ENCODE data around the gene ENTREP1.
"Not testable (repeated sequence)": the region's sequence is repeated elsewhere in the genome, so short reads cannot be mapped to it uniquely, and the experiment has no call there.

The ENTREP1 gene
- long read RNA-seq, donor 1: 0 reads
- long read RNA-seq, donor 2: 0 reads
- long read RNA-seq, donor 3: 0 reads
- long read RNA-seq, donor 4, partial matches to known transcripts: 0 of 1 reads
- long read RNA-seq, donor 4, other reads (novel, unspliced or antisense): 0 of 1 reads
- long read RNA-seq, donor 5: 0 reads
- long read RNA-seq, donor 6: 0 reads
- long read RNA-seq, donor 7: 0 reads
- long read RNA-seq, donor 8, partial matches to known transcripts: 0 of 1 reads
- long read RNA-seq, donor 8, other reads (novel, unspliced or antisense): 0 of 1 reads

DNA sequence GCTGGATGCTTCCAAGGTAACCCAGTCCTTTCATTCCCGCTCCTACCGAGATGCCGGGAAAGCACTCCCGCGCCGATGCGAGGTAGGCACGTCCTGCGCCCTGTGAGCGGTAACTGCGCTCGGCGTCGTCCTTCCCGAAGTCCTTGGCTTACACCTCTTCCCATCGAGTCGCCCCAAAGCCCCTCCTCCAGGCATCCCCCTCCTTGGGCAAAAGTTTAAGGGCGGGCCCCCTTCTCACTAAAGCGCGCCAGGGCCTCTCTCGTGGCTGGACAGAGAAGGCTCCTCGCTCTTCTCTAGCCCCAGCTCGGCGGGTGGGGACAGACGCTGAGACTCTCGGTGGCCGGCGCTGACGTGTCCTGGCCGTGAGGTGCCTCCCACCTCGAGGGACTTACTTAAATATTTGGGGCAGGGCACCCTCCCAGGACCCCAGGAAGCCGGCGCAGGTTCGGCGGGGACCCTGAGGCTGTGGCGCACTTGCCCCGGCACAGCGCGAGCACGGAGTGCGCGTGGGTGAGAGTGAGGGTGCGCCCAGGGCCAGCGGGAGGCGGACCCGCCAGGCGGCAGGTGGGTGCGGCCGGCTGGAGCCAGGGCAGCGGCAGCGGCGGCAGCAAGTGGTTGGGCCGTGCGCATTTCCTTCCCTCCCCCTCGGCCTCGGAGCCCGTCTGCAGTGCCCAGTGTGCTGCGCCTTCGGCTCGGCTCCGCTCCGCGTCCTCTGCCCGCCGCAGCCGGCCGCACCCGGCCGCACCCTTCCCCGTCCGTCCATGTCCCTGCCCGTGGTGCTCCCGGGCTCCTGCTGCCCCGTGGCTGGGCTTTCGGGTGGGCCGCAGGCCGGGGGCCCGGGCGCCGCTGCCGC, at the start of gene ENTREP1:
TSS of gene ENTREP1 (plus strand) at position 667 of the 853 bp plus-strand sequence. CDS start at position 762, 95 bp downstream.
- DNase-seq: peak; percentile 79

DNA sequence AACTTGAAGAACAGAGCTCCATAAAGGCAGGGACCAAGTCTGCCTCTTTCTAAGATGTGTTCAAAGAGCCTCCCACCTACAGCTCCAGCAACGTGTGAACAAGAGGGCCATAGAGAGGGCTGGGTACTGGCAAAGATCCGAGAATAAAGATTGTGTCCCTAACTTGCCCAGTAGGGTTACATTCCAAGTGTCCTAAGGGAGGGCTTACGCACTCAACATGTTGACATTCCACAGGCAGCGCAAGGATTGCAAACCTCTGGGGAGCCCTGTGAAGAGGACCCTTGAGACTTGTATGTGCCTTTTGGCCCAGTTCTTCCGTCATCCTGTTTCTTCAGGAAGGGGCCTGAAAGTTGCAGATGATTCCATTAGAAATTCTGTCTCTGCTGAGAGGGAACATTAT, 48.2 kb upstream of the ENTREP1 start:
- DNase-seq: no peak

- DNase-seq: no peak
Measured at GRCh38 chr9:69279084-69279731, 45.8 kb upstream of the ENTREP1 start.

DNA sequence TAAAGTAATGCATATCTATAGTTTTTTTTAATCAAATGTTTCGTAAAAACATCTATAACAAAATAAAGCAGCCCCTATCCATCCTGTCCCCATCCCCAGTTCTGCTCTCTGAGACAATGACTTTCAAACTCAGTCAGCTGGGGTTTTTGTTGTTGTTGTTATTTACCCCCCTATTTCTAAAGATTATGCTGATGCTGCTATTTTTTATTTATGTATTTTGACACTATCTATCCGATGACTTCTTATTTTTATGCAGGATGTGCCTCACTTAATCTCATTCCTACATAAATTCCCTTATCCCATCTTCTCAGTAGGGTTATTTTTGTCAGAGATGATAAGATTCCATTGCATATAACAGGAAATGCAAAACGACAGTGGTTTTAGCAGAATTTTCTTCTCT, 45.3 kb upstream of the ENTREP1 start:
- DNase-seq: no peak

DNA sequence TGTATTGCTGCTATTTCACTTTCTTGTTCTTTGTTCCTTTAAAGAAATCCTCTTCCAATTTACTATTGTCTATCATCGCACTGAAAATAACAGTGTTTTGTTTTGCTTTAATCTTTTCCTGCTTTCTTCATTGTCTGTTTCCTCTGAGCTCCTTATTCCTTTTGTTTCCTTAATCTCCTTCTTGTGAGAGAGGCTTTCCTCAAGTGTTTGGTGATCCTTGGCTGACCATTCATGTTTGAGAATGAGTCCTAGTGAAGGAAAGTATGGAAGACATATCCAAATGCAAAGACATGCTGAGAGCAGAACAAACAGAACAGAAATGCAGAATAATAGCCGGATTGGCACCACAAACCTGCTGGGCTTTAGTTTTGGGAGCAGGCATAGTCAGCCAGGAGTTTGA, 42.0 kb upstream of the ENTREP1 start:
- no peak for DNase-seq

DNA sequence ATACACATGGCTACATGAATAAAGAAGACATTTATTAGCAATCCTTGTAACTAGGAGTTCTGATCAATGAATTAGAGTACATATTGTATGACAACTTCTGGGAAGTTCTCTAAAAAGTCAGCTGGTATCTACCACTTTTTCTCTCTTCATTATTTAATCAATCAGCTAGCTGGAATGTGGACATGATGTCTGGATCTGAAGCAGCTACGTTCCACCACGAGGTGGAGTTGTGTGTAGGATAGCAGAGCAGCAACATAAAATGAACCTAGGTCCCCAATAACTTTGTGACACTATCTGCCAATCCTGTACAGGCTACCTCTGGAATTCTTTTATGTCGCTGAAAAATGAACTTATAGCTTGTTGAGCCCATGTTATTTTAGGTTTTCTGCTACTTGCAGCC, 32.9 kb upstream of the ENTREP1 start:
- DNase-seq: no peak

DNA sequence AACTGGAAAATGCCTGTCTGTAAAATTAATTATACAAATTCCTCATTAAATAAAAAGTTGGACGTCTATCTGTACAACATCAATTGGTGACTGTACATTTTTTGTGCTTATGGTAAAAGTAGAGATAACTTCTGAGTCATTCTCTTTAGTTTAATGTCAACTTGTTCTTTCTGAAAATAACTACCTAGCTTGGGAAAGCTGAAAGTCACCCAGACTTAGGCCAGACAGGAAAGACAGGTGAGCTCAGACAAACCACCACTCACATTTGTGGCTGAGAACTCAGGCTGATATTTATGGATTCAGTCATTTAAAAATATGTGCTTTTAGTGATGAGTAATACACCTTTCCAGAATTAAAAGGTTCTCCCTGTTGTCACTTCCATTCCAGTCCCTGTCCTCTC, 31.9 kb upstream of the ENTREP1 start:
- no peak for DNase-seq

- DNase-seq: no peak
Measured at GRCh38 chr9:69295872-69296552, 29.0 kb upstream of the ENTREP1 start.

DNA sequence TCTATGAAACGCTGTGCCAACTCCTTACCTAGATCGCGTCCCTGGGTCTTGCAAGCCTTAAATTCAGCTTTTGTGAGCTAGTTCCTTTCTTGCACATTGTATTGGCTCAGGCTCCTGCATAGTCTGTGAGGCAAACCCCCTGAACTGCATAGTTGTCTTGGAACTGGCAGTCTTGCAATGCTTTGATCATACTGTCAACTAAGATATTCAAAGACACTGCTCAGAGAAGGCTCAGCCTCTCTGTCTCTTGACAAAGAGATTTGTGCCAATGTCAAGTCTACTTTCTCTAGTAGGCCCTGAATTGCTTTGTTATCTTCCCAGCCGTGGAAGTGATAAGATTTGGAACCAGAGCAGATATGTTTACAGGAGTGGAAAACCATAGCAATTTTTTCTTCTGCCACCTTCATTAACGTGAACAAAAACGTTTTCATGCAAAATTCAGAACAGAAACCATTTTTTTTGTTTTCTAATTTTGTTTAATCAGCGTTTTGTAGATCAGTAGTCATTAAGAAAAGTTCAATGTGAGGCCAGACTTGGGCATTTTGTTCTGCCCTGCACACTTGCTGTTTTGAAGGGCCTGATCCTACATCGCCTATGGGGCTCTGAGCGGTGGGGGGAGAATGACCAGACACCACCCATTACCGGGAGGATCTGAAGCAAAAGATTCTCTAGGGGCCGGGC, 27.6 kb upstream of the ENTREP1 start:
- DNase-seq: no peak

DNA sequence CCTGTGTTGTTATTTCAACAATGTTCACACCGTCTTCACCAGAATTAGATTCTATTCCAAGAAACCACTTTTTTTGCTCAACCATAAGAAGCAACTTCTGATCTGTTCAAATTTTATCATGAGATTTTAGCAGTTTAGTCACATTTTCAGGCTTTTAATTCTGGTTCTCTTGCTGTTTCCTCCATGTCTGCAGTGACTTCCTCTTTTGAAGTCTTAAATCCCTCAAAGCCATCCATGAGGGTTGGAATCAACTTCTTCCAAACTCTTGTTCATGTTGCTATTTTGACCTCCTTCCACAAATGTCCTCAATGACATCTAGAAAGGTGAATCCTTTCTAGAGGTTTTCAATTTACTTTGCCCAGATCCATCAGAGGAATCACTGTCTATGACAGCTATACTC, 25.7 kb upstream of the ENTREP1 start:
- no peak for DNase-seq

GRCh38 chr9:69299826-69300225, 25.2 kb upstream of the ENTREP1 start:
- DNase-seq: no peak

DNA sequence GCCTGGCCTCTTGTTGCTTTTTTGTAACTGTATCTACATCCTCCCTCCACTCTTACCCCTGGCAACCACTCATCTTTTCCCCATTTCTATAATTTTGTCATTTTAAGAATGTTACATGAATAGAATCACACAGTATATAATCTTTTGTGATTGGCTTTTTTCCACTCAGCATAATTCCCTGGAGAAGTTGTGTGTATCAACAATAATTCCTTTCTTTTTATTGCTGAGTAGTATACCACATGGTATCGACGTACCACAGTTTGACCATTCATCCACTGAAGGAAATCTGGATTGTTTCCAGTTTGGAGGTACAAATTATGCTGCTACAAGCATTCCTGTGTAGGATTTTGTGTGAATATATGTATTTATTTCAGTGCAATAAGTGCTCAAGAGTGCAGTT, 21.7 kb upstream of the ENTREP1 start:
- no peak for DNase-seq

DNA sequence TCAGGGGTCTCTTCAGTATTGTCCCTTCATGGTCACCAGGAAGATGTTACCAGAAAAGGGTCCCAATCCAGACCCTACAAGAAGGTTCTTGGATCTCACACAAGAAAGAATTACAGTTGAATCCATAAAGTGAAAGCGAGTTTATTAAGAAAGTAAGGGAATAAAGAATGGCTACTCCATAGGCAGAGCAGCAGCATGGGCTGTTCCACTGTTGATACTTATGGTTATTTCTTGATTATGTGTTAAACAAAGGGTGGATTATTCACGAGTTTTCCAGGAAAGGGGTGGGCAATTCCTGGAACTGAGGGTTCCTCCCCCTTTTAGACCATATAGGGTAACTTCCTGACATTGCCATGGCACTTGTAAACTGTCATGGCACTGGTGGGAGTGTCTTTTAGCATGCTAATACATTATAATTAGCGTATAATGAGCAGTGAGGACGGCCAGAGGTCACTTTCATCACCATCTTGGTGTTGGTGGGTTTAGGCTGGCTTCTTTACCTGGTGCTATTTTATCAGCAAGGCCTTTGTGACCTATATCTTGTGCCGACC, 18.0 kb upstream of the ENTREP1 start:
- not testable (repeated sequence) for DNase-seq

DNA sequence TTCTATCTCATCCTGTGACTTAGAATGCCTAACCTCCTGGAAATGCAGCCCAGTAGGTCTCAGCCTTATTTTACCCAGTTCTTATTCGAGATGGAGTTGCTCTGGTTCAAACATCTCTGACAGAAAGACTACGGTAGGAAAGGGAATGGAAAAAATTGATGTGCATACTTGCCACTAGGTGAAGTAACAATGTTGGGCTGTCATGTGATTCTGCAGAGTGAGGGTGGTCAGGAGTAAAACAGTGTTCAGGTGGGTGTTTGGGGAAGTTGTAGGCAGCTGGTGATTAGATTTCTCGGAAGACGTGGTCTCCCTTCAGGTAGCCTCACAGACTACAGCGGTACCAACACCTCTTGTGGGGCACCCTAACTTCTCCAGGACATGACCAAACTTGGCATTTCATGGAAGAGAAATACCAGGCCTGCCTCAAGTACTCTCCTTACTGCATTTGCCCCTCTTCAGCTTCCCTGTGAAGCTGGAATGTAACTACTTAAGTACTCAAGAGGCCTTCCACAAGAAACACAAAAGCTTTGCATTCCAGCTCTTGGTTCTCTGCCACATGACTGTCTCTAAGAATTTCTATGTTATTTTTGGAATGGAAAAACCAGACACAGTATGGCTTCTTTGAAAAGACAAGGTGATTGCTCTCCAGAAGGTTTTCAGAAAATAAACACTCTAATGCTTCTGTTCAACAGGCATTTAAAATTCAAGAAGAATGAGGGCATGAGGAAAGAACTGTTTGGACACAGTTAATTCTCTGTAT, 17.4 kb upstream of the ENTREP1 start:
- no peak for DNase-seq

DNA sequence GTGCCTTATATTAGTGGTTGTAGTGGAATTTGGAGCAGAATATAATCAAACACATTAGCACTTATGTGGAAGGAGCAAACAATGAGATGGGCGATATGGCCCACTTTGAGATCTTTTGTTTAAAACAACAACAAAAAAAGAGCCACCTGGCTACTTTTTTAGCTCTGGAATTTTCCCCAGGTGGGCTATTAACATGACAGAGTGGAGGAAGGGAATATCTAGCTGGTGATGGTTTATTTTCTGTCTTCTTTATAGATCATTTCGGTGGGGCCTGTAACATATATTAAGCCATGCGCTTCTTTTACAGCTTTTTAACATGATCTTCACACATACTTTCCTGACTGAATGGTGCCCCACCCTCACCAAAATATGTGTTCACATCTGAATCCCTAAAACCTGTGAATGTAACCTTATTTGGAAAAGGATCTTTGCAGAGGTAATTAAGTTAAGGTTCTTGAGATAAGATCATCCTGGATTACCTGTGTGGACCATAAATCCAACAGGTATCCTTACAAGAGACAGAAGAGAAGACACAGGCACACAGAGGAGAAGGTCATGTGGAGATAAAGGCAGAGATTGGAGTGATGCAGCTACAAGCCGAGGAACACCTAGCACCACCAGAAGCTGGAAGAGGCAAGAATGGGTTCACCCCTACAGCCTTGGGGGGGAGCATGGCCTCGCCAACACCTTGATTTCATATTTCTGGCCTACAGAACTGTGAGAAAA, 16.6 kb upstream of the ENTREP1 start:
- DNase-seq: no peak

GRCh38 chr9:69313175-69313574, 11.8 kb upstream of the ENTREP1 start:
- no peak for DNase-seq

DNA sequence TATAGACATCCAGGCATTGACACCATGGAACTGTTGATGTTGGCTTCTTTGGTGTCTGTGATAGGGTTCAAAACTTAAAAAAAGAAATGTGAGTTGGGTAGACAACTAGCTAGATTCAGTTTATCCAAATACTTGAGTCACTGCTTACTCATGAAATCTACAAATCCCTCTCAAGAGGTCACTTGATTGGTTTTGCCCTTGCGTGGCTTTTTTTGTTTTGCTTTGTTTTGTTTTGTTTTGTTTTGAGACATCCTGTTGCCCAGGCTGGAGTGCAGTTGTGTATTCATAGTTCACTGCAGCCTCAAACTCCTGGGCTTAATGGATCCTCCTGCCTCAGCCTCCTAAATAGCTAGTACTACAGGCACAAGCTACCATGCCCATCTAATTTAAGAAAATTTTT, 10.5 kb upstream of the ENTREP1 start:
- DNase-seq: no peak

GRCh38 chr9:69317081-69317480, 7.9 kb upstream of the ENTREP1 start:
- DNase-seq: no peak

DNA sequence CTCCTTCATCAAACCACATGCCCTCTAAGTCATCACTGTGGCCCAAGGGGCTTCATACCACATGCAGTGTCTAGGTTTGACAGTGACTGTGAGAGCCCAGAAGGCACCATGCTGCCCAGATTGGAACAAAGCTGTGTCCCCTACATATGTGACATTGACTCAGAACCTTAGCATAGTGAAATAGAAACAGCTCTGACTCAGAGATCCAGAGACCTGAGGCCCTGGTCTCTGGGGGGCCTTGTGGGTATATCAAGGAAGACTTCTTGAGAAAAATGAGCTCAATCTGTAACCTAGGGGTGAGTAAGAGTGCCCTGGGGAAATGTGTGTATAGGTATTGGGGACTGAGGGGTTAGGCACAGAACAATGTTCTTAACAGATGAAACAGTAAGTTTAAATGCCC, 7.1 kb upstream of the ENTREP1 start:
- DNase-seq: no peak

GRCh38 chr9:69319324-69320025, 5.5 kb upstream of the ENTREP1 start:
- peak; percentile 23 for DNase-seq

Measured in right kidney (tissue), 9 donors.